ENCODE results near the gene MTTP.

Gene MTTP

DNA sequence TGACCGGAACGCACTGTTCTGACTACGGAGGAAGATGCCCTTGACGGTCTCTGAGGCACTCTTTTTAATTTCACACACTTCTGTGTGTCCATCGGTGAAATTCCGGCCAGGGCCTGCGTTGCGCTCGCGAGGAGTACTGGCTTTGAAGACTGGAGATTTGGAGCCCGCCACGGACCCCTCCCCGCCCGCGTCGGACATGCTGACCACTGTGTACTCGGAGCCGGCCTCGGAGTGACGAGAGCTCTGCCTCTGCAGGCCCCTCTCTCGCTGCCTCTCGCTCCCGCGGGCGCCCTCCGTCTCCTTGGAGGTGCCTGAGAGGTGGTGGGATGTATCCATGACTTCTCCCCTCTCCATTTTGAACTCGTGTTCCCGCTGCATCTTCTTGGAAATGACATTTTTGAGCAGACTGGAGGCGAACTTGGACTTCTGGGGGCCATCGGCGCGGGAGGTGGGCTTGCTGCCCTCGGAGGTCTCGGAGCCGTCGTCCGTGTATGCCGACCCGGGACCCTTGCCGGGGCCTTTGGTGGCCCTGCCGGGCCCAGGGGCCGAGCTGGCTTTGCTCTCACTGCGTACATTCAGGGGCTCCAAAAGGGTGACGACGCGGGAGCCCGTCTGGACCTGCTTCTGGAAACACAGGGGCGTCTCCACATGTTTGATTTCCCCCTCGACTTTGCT lies 77.3 kb downstream of the MTTP start:
- Mint-ChIP-seq H3K9me3 (no peaks in the 10 kb centered on the region), H3K4me1 (peaks cover 54% of the 10 kb centered on the region), H3K27me3 (ENCODE audit: low read depth) (peaks cover 4% of the 10 kb centered on the region), H3K36me3 (ENCODE audit: low read depth) (no peaks in the 10 kb centered on the region), H3K4me3 (peak overlapping the region in 2 of 3 experiments; percentile 74 to 86), H3K27ac (no peak overlapping the region)
- TF ChIP-seq, protein P1, sequence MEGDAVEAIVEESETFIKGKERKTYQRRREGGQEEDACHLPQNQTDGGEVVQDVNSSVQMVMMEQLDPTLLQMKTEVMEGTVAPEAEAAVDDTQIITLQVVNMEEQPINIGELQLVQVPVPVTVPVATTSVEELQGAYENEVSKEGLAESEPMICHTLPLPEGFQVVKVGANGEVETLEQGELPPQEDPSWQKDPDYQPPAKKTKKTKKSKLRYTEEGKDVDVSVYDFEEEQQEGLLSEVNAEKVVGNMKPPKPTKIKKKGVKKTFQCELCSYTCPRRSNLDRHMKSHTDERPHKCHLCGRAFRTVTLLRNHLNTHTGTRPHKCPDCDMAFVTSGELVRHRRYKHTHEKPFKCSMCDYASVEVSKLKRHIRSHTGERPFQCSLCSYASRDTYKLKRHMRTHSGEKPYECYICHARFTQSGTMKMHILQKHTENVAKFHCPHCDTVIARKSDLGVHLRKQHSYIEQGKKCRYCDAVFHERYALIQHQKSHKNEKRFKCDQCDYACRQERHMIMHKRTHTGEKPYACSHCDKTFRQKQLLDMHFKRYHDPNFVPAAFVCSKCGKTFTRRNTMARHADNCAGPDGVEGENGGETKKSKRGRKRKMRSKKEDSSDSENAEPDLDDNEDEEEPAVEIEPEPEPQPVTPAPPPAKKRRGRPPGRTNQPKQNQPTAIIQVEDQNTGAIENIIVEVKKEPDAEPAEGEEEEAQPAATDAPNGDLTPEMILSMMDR (IDR thresholded peaks at IDR 0.05; ENCODE audit: unreplicated experiment in 3 of 3): no peak

DNA sequence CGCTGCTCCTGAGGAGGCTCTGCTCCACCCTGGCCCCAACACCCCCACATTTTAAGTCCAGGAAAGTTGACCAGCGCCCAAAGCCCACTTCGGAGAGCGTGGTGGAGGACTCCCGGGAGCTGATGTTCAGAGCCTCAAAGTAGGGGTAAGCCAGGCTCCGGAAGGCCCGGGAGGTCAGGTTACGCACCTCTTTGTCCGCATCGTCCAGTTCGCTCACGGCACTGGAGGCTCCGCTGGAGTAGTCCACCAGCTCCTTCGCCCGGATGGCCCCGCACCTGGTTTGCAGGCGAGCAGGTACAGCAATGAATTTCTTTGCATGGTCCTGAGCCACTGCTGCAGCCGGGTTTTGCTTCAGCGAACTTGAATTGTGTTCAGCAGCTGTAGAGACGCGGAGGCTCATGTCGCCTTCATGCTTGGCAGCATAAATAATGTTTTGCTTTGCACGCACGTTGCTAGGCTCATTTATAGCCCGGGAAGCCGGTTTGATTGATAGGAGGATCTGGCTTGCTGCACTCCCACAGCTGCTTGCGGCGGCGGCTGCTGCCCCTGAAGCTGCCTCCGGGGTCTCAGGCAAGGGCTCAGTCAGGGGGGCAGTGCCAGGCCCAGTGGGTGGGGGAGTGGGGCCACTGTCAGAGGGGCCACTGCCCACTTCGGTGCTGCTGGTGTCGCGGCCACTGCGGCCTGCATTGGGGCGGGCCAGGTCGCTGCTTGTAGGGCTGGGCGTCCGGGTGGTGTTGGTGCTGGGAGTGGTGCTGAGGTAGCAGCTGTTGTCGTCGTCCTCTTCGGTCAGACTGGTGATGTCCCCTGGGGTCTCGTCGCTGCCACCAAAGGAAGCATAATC lies 78.2 kb downstream of the MTTP start:
- Mint-ChIP-seq H3K4me3 (peak overlapping the region; percentile 17 to 86 (median 73)), H3K4me1 (peaks cover 53% of the 10 kb centered on the region), H3K36me3 (ENCODE audit: low read depth) (no peaks in the 10 kb centered on the region), H3K27me3 (ENCODE audit: low read depth) (peaks cover 4% of the 10 kb centered on the region), H3K27ac (peak overlapping the region in 2 of 3 experiments; percentile 73 to 89), H3K9me3 (no peaks in the 10 kb centered on the region)
- TF ChIP-seq, protein P1 (IDR thresholded peaks at IDR 0.05; ENCODE audit: unreplicated experiment in 3 of 3): no peak

DNA sequence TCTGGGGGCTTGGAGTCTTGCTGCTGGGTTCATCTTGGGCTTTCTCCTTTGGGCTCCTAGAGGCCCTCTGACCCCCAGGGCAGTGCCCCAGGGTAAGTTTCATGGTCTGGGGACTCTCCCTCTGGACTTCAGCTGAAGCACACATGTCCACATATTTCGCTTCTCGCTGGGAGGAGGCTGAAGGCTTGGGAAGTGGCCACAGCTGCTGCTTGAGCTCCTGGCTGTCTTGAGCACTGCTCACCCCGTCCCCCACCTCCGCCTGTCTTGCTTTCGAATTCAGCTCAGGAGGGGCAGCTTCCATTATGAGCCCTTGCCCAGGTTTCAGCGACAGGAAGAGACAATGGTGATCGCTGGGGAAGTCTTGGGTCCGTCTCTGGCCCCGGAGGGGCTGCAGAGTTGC lies 79.3 kb downstream of the MTTP start:
- peak overlapping the region; percentile 46 to 89 (median 52) for H3K27ac Mint-ChIP-seq
- TF ChIP-seq, protein P1 (IDR thresholded peaks at IDR 0.05; ENCODE audit: unreplicated experiment in 3 of 3): no peak
- peak overlapping the region in 2 of 3 experiments; percentile 73 to 86 for H3K4me3 Mint-ChIP-seq
- no peaks in the 10 kb centered on the region for H3K36me3 Mint-ChIP-seq (ENCODE audit: low read depth)
- H3K4me1 Mint-ChIP-seq: peaks cover 52% of the 10 kb centered on the region
- peaks cover 4% of the 10 kb centered on the region for H3K27me3 Mint-ChIP-seq (ENCODE audit: low read depth)
- H3K9me3 Mint-ChIP-seq: no peaks in the 10 kb centered on the region

DNA sequence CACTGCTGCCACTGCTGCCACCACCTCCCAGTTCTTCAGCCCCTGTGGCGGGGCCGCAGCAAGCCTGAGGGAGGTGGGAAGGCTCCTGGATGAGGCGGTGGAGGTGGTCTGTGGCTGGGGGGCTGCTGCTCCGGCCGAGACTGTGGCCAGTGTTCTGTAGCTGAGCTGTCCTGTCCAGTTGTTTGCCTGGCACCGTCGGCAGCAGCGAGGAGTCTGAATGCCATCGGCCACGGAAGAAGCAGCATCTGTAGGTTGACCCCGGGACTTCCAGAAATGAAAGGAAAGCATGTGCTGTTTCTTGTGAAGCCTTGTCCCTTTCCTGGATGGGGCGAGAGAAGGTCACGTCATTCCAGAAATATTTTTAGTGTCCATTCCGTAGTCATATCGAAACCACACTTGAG lies 79.7 kb downstream of the MTTP start:
- H3K4me3 Mint-ChIP-seq: peak overlapping the region in 2 of 3 experiments; percentile 0 to 86
- no peaks in the 10 kb centered on the region for H3K36me3 Mint-ChIP-seq (ENCODE audit: low read depth)
- TF ChIP-seq, protein P1 (IDR thresholded peaks at IDR 0.05; ENCODE audit: unreplicated experiment in 3 of 3): no peak
- peaks cover 4% of the 10 kb centered on the region for H3K27me3 Mint-ChIP-seq (ENCODE audit: low read depth)
- H3K27ac Mint-ChIP-seq: peak overlapping the region in 2 of 3 experiments; percentile 43 to 75
- peaks cover 56% of the 10 kb centered on the region for H3K4me1 Mint-ChIP-seq
- H3K9me3 Mint-ChIP-seq: no peaks in the 10 kb centered on the region

DNA sequence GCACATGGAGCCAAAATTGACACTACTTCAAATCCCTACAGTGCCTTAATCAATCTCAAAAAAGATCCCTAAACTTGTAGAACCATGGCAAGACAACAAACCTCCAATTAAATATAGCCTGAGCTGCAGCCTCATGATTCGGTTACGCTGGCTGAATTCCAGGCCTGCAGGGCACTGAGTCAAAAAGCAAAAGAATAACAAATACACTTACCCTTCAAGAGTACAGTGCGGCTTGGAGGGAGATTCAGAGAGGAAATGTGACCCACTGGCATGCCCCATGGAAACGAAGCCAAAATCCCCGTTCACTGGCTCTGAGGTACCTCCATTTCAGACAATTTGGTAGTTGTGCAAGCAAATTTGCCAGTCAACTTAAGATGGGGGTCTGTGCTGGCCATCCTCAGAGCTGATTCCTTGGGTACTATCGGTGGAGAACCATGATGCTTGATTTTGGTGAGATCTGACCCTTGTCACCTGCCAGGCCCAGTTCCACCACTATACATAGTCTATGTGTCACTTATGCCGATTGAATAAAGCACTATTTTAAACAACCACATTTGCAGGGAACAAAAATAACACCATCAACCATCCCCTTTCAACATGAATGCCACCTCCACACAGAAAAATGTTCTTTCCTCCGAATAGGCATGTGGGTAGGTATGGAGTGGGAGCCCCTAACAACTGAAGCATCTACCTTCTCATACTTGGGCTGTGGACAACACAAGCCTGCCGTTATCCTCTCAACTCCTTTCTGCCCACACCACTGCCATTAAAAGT lies 80.9 kb downstream of the MTTP start:
- Mint-ChIP-seq H3K9me3 (no peaks in the 10 kb centered on the region), H3K27me3 (ENCODE audit: low read depth) (peaks cover 4% of the 10 kb centered on the region), H3K4me1 (peaks cover 55% of the 10 kb centered on the region), H3K36me3 (ENCODE audit: low read depth) (no peaks in the 10 kb centered on the region), H3K27ac (peak overlapping the region in 2 of 3 experiments; percentile 43 to 75), H3K4me3 (peak overlapping the region in 1 of 3 experiments; percentile 86)
- TF ChIP-seq, protein P1 (IDR thresholded peaks at IDR 0.05; ENCODE audit: unreplicated experiment in 3 of 3): no peak

All from nephron (organoid).